K562 (cell line): ENCODE data around the gene RAPGEF5. TPM values are rescaled to one million over a fixed set of nuclear protein-coding genes. Genes with fewer than 3 reads are reported as not detected.

Source experiments
- ATAC-seq: fragments of 200-7000 bp; cut with Tn5 transposase; 3 replicates; pipeline ENCODE4 v1.9.1; 2020; ENCODE audit warnings: moderate library complexity
- BruUV-seq: library from RNA; stranded (reverse); fragments of 400-500 nt; replicated peaks from 2 replicates; lab custom pipeline; 2021; lab: Mats Ljungman, UMichigan
- CTCF ChIA-PET: fragments of 300-600 bp; formaldehyde crosslinking; extraction: SDS; loops from one replicate; lab custom pipeline; 2021; ENCODE audit warnings: low intra/inter-chr PET ratio; lab: Yijun Ruan, JAX
- POLR2A ChIA-PET: fragments of 300-600, 350-650 bp; sonication (Branson Sonifier 250); formaldehyde crosslinking; extraction: SDS; loops from one replicate; lab custom pipeline; 2021; ENCODE audit warnings: antibody characterized with exemption, inconsistent platforms; lab: Yijun Ruan, JAX
- DNase-seq, 4 experiments: peaks; one replicate each; pipeline versions ENCODE4 v3.0.0 to v3.0.0-alpha.2; 2011 to 2018; ENCODE audit warnings: low spot score in 3 of 4, mixed read lengths in 3 of 4; ENCODE audit errors: extremely low read depth in 1 of 4
- FAIRE-seq: peaks from 2 replicates; lab custom pipeline; 2011; peaks lifted over from hg19 to GRCh38; lab: Jason Lieb, UNC
- H2AFZ ChIP-seq: 2 replicates; pipeline ENCODE4 v1.6.0; 2011; ENCODE audit warnings: low read depth, low read length, control low read depth, inconsistent platforms
- H3K27ac ChIP-seq: fragments of 200-600 bp; 3 replicates; pipeline ENCODE4 v1.8.0; 2011; ENCODE audit warnings: low read depth, mild to moderate bottlenecking, control low read depth, inconsistent platforms, low read length, moderate library complexity, mixed read lengths; ENCODE audit errors: extremely low read depth
- H3K27me3 ChIP-seq, 2 experiments: fragments of 300-600 bp in 1 of 2; 2 replicates in 1 of 2; 3 replicates in 1 of 2; pipeline versions ENCODE4 v1.6.0 to v1.8.0; 2011; ENCODE audit warnings: inconsistent platforms in 2 of 2, low read length in 2 of 2, mild to moderate bottlenecking in 1 of 2, mixed read lengths in 1 of 2, moderate library complexity in 1 of 2; ENCODE audit not compliant: control insufficient read depth in 2 of 2, insufficient read depth in 2 of 2
- H3K36me3 ChIP-seq: fragments of 300-600 bp; 3 replicates; pipeline ENCODE4 v1.8.0; 2011; ENCODE audit warnings: mild to moderate bottlenecking, low read length, inconsistent platforms; ENCODE audit not compliant: control insufficient read depth, insufficient read depth
- H3K4me1 ChIP-seq, 2 experiments: fragments of 200-600 bp in 1 of 2; replicated peaks in 1 of 2; 2 replicates in 1 of 2; 3 replicates in 1 of 2; pipeline versions ENCODE4 v1.5.1 to v1.8.0; 2011; ENCODE audit warnings: inconsistent platforms in 2 of 2, low read length in 2 of 2, mild to moderate bottlenecking in 1 of 2, mixed read lengths in 1 of 2, moderate library complexity in 1 of 2; ENCODE audit not compliant: control insufficient read depth in 2 of 2, insufficient read depth in 2 of 2
- H3K4me2 ChIP-seq: 2 replicates; pipeline ENCODE4 v1.6.1; 2011; ENCODE audit warnings: low read length, control low read depth, inconsistent platforms, mixed read lengths; ENCODE audit not compliant: insufficient read depth
- H3K4me3 ChIP-seq: fragments of 200-600 bp; sonication (generic), shearing (Covaris generic); 2 replicates; pipeline ENCODE4 v1.5.1; 2016; ENCODE audit warnings: control low read depth, inconsistent platforms
- H3K79me2 ChIP-seq: fragments of 200-600 bp; 3 replicates; pipeline ENCODE4 v1.8.0; 2011; ENCODE audit warnings: low read length, inconsistent platforms; ENCODE audit not compliant: control insufficient read depth, insufficient read depth
- H3K9ac ChIP-seq, 2 experiments: 2 replicates each; pipeline versions ENCODE4 v1.6.0 to v1.6.1; 2011; ENCODE audit warnings: low read depth in 2 of 2, low read length in 2 of 2, control low read depth in 1 of 2, inconsistent platforms in 1 of 2, mild to moderate bottlenecking in 1 of 2, mixed read lengths in 1 of 2; ENCODE audit not compliant: insufficient read depth in 1 of 2
- H3K9me1 ChIP-seq: one replicate; pipeline ENCODE4 v1.6.0; 2011; ENCODE audit warnings: inconsistent platforms, mild to moderate bottlenecking, low read length, moderate library complexity; ENCODE audit not compliant: control insufficient read depth, insufficient read depth
- H3K9me3 ChIP-seq: replicated peaks from 2 replicates; pipeline ENCODE4 v1.5.1; 2011; ENCODE audit warnings: low read depth, low read length, inconsistent platforms; ENCODE audit not compliant: control insufficient read depth, insufficient read depth
- H4K20me1 ChIP-seq: replicated peaks from 2 replicates; pipeline ENCODE4 v1.6.1; 2011; ENCODE audit warnings: low read length, inconsistent platforms, mixed read lengths; ENCODE audit not compliant: control insufficient read depth, insufficient read depth
- BRCA1 ChIP-seq, 2 experiments: fragments of 450-650 bp in 1 of 2; sonication (generic) in 1 of 2; formaldehyde crosslinking in 1 of 2; IDR thresholded peaks; 2 replicates each; pipeline versions ENCODE4 v1.5.0 to v1.6.1; 2017 to 2020; ENCODE audit warnings: mild to moderate bottlenecking in 1 of 2, missing genetic modification reagents in 1 of 2
- WGBS: fragments of 100-300 bp; shearing (Covaris generic); methylation state at CpG from one replicate; pipeline ENCODE4 v1.1.6; 2016; ENCODE audit warnings: low coverage, mixed read lengths; ENCODE audit not compliant: insufficient coverage; ENCODE audit errors: missing lambda C conversion rate; 5-methylcytosine and 5-hydroxymethylcytosine counted together
- in situ Hi-C: fragments of 300-500 bp; cut with MboI; formaldehyde crosslinking; loops from 4 replicates; pipeline ENCODE4 v1.15.0; 2018; ENCODE audit warnings: inconsistent platforms, mixed read lengths
- intact Hi-C: fragments of 100-400 bp; cut with micrococcal nuclease; formaldehyde crosslinking; loops from 2 replicates; pipeline ENCODE4 v1.14.2; 2022
- polyA plus RNA-seq, 8 experiments: library from polyadenylated mRNA; depleted of rRNA in 4 of 8; stranded (reverse) in 5 of 8; unstranded in 3 of 8; fragments of >200 nt; fragmentation: Nextera tagmentation in 2 of 8; fragmentation: Illumina TruSeq in 1 of 8; extraction: Ambion mirVana in 2 of 8; extraction: Trizol in 1 of 8; gene quantifications; 2 replicates each; pipeline versions ENCODE4 v1.2.1 to v1.2.3, GENCODE V29; 2011 to 2014; ENCODE audit warnings: inconsistent platforms in 1 of 8, missing spikeins in 1 of 8
- total RNA-seq, 7 experiments: library from RNA; depleted of rRNA in 6 of 7; stranded (reverse); fragments of >200 nt in 6 of 7; fragmentation: Illumina TruSeq in 2 of 7; extraction: Trizol in 2 of 7; gene quantifications; 2 replicates each; pipeline versions ENCODE4 v1.2.1 to v1.2.3, GENCODE V29; 2011 to 2021; ENCODE audit warnings: low replicate concordance in 1 of 7
- TF ChIP-seq, protein P1 (sequence below), 2 experiments: IDR thresholded peaks in 1 of 2; conservative IDR thresholded peaks in 1 of 2; 2 replicates each; pipeline ENCODE4 v1.6.1; 2016; ENCODE audit warnings: low read depth in 2 of 2, mild to moderate bottlenecking in 1 of 2, missing compliant biosample characterization in 1 of 2, missing genetic modification characterization in 1 of 2, moderate library complexity in 1 of 2

Gene RAPGEF5
- total and polyA plus RNA-seq, 9 of the 15 experiments (the other 6 are each of a cell fraction or from before 2014, with no cell fraction given), result 0.39 to 2.0 (median 1.1) TPM

- POLR2A ChIA-PET, result interaction anchor here (0.7 kb wide), 2 partner anchors 22 to 89 kb away, joined by 4 to 7 read pairs; no protein-coding TSS in a partner anchor
- Histone ChIP-seq H3K4me1 (no peaks in the 10 kb centered on the region), H4K20me1 (no peaks in the 10 kb centered on the region), H3K27ac (no peak overlapping the region), H3K36me3 (no peaks in the 10 kb centered on the region), H3K9ac (no peak overlapping the region), H3K9me1 (no peaks in the 10 kb centered on the region), H3K9me3 (no peaks in the 10 kb centered on the region), H3K4me2 (no peak overlapping the region), H3K4me3 (no peak overlapping the region), H2AFZ (no peak overlapping the region), H3K79me2 (no peaks in the 10 kb centered on the region), H3K27me3 (peaks cover 0 to 3% of the 10 kb centered on the region in 2 experiments; a peak in 1 of 5 replicates)
- 26% methylated on average over 6 of the region's 6 CpGs for WGBS
- in situ Hi-C loops (no loop called here), intact Hi-C loops (no loop called here)
- no peak for DNase-seq
- FAIRE-seq, result no peak
- no peak for ATAC-seq
- TF ChIP-seq BRCA1 (IDR thresholded peaks at IDR 0.05), result no peak
- no peak for TF ChIP-seq BRCA1 (CRISPR knock-in tag; IDR thresholded peaks at IDR 0.05)
- TF ChIP-seq, protein P1, sequence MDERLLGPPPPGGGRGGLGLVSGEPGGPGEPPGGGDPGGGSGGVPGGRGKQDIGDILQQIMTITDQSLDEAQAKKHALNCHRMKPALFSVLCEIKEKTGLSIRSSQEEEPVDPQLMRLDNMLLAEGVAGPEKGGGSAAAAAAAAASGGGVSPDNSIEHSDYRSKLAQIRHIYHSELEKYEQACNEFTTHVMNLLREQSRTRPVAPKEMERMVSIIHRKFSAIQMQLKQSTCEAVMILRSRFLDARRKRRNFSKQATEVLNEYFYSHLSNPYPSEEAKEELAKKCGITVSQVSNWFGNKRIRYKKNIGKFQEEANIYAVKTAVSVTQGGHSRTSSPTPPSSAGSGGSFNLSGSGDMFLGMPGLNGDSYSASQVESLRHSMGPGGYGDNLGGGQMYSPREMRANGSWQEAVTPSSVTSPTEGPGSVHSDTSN (CRISPR knock-in tag; IDR thresholded peaks at IDR 0.05; ENCODE audit: low read depth), result no peak
- TF ChIP-seq, protein P1 (tag; conservative IDR thresholded peaks at IDR 0.05; ENCODE audit: low read depth), result no peak
- CTCF ChIA-PET, result no interaction called here
- no TSS peak for BruUV-seq
Observed at GRCh38 chr7:22189741-22190140, 167.2 kb downstream of the RAPGEF5 start.
